Measurements from ENCODE around the gene AADACL4. TPM values are rescaled to one million over a fixed set of nuclear protein-coding genes. Genes with fewer than 3 reads are reported as not detected.

Gene AADACL4
- total RNA-seq, 1 donor from 2014 or later: not detected

DNA sequence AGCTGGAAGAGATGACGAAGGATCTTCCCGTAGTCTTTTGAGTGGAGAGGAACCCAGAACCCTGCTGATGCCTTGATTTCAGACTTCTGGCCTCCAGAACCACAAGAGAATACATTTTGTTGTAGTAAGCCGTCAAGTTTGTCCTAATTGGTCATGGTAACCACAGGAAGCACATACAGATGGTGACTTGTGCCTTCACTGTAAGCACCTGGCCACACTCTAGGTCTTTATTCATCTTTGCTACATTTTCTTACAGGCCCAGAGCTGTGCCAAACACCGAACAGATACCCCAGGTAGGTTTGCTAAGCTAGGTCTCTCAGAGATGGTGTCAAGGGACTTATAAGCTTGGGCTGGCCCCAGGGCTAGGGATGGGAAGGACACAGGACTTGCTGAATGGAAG, 30.7 kb upstream of the AADACL4 start:
- DNase-seq: no peak

DNA sequence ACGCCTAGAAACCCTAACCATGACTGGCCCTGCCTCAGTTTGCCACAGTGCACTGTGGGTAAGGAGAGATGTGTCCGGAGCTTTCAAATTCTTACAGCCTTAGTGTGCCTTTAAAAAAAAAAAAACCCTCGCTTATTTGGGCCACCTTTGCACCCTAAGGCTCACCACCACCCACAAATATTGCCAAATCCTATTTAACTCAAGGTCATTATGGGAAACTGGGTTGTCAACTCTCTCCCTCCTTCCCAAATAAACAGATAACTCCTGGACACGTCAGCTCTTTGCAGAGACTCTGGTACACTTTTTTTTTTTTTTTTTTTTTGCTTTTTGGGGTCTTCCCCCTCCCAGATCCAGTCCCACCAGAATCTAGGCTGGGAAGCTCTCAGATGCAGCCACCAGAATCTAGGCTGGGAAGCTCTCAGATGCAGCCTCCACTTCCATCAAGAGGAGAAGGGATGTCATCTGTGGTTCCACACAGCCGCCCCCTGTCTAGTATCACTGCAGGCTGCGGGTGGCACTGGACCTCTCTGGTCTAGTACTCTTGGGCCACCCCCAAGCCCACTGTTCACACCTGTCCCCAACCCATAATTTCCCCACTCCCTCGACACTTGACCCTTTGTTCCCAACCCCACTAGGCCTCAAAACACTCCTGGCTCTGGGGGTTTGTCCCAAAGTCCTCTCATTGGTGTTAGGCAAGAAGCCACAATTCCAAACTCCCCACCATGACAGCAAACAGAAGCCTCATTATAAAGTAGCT, 29.3 kb upstream of the AADACL4 start:
- DNase-seq: no peak

DNA sequence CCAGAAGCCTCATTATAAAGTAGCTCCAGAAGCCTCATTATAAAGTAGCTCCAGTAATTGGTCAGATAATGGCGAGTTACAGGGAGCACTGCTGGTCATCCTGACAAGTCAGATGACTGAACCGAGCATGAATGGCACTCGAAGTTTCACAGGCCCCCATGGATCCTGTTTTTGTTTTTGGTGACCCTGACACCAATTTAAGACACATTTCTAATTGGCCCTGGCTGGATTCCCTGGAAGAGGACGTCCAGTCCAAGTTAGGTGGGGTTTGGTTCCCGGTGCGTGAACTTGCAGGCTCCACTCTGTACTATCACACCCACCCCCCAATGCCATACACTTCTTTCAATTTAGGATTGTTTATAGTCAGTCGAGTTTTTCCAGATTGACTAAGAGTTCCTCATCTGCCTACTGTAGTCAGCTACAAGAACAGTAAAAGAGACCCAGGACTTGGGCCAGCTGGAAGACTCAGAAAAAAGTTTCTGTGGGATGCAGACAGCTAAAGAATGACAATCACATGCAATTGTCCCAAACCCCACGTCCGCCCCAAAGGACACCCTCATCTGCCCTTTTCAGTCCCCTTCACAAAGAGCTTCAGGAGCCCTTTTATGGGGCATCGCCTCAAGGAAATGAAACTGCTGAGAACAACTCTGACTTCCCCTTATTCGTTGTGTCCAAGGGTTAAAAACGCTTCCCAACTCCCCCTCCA, 28.6 kb upstream of the AADACL4 start:
- DNase-seq: no peak

DNA sequence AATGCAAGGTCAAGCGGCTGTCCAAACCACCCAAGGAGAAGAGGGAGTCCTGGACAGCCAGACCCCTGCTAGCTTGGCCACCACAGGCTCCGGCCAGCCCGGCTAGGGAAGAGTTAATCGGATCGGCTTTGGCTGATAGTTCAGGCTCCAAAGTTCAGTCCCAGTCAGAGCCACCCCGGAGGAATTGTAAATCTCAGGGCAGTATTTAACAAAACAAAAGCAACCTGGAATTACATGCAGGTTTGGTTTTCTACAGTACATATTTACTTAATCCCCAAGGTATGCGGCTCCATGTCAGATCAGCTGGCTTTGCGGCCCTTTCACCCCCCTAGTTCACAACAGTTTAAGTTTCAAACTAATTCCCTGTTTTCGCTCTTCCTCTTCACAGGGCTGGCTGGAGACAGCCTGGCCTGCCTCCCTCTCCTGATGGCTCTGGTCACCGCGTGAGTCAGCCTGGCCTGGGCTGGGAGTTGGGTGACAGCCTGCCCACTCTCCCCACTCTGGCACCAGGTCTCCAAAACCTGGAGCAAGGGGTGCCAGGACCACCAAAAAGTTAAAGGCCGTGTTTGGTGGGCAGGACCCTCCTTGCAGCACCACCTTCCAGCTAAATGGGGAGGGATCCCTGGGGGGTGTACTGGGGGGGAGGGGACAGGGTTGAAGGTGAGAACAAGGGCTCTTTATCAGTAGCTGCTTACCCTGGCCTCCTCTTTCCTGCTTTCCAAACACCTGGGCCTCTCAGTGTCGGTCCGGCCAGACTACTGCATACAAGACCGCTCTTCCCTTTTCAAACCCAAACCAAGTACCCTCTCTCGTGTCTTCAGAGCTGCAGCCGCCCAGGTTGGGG, 27.8 kb upstream of the AADACL4 start:
- peak; percentile 60 for DNase-seq

DNA sequence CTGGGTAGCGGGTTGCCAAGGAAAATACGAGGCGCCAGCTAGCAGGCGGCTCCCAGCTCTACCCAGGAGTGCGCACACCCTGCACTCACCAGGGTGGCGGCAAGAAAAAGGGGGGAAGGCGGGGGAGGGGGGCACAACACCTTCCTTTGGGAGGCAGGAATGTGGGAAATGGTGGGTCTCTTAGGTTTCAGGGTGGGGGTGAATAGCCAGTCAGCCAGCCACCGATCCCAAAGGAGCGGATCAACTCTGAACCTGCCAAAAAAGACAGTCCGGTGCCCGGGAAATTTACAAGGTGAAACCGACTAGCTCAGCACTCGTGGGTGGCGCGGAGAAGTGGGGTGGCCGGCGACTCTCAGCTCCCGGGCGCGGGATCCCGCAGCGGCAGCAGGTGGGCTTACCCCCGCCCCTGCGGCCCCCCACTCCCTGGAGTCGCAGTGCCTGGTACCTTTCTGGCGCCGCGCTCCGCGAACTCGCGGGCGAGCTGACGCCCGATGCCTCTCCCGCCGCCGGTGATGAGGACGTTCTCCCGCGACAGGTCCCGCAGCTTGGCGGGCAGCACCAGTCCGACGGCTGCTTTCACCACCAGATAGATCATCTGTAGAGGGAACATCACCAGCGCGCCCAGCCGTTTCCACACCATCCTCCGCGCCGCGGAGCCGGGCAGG, 27.0 kb upstream of the AADACL4 start:
- peak; percentile 32 for DNase-seq

DNA sequence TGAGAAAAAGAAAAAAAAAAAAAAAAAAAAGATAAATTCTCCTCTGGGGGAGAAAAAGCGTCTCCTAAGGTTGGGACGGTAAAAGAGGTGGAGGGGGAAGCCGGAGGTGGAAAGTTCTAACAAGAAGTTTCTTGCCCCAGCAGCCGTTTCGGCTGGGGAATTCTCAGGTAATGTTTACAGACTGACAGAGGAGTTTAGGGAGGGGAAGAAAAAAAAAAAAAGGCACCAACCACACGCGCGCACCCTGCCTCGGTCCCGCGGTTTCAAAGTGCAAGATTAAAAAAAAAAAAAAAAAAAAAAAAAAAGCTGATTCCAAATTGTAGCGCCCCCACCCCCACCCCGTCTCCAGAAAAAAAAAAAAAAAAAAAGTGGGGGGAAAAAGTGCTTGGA, 26.4 kb upstream of the AADACL4 start:
- no peak for DNase-seq

DNA sequence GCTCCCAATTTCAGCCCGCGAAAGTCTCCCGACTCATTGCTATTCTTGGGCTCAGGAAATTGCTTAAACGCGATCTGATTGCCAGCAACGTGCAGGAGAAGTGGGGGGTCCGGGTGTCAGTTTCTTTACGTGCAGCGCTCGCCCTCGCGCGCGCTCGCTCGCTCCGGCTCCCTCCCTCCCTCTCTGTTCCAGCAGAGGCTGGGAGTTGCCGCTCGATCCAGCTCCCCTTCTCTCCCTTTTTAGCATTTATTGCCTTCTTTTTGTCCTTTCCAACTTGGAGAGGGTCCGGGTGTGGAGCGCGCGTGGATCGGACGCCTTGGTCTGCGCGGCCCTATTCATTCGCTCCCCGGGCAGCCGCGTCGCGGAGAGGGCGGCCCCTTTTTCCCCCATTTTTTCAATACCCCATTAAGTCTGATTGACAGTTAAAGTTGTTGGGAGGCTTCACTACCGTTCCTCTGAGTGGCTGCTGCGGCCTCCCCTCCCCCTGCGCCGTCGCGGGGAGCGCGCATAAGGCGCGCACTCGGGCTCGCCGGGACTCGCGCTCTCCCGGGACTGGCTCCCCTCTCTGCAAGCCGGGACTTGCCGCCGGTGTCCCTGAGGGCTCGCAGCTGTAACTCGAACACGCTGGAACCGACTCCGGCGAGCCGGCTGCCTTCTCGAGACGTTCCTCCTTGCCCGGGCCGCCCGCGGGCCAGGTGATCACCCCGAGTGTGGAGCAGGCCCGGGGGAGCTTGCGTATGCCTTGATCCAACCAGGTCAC, 25.8 kb upstream of the AADACL4 start, which contains the start of gene DHRS3:
Gene DHRS3 (minus strand): TSS at position 310 of the 760 bp plus-strand sequence. CDS start 862 bp downstream, outside the sequence.
- DNase-seq: peak; percentile 85

DNA sequence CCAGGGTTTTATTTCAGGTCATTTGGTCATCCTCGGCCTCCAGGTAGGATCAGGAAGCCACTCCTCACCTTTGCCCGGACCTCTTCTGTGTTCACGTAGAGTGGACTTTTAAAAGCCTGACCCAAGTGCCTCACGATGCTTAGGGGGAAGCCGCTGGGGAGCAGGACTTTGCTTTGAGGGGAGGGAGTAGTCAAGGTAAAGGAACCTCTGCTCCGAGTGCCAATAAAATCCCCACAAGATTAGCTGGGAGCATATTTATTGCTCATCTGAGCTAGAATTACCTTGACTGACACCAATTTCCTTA, 25.3 kb upstream of the AADACL4 start:
- DNase-seq: no peak

DNA sequence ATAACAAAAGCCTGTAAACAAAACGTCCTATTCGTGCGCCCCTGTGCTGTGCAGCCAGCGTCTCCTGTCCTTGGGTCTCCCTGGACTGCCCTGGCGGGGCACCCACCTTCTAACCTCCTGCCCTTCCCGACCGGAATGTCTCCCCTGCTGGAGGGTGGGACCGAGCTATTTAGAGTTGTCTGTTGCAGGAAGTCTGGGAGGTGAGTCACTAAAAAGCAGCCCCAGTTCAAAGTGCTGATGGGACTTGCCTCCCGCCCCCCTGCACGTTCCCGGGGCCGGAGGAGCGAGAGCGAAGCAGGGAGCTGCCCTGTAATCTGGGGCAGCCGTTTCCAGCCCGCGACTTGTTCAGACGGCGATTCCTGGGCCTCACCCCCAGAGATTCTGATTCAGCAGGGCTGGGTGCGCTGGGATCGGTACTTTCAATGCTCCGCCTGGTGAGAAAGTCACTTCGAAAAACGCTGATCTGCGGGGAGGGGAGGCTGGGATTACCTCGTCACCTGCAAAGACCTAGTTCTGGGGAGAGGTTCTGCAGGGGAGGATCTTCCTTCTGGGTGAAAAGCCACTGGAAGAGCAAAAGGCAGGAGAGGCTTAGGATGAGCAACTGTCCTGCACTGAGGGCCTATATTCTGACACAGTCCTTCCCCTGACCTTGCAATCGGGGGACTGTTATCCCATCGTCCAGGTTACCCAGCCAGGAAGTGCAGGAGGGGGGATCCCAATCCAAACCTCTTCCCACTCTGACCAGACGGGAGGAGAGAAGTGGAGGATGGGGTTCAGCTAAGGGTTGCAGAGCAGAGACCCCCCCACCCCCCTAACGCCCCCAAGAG, 24.7 kb upstream of the AADACL4 start:
- DNase-seq: peak; percentile 68

DNA sequence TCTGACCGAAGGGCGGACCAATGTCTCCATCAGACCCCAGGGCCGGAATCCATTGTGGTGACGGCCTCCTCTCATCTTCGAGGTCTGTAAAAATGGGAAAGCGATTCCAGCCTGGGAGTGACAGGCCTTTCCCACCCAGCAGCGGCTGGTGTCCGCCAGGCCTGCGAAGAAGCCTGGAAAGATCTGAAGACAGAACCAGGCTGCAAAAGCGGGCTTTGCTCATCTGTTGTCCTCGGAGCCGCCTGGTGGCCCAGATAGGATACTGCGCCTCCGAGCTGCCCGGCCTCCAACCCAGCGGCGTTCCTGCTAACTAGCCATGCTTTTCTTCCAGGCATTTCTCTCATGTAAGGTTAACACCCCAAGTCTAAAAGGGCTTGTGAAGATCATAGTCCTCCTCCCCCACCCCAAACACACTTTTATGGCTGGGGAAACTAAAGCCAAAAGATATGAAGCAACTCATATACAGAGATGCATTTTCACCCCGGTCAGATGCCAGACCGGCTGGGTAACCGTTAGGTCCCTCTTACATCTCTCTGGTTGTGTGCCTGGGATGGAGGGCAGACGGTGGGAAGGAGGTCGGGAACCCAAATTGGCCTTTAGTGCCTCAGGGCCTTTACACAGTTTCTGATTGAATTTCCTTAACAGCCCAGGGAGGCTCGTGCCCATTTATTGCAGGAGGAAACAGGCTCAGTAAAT, 23.9 kb upstream of the AADACL4 start:
- peak; percentile 95 for DNase-seq

DNA sequence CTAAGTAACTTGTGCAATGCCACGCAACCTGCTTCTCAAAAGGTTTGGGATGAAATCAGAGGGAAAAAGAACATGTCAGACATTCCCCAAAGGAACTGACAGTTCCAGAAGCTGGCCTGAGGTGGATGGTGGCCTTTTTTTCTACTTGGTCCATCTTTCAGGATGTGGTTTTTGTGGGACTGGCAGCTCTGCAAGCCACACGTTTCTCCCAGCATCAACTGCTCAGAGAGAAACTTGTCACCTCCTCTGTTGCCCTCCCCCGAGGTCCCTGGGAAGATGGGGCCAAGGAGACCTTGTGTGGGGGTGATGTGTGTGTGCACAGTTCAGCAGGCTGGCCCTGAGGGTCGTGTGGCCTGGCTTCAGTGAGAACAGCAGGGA, 23.4 kb upstream of the AADACL4 start:
- DNase-seq: no peak

DNA sequence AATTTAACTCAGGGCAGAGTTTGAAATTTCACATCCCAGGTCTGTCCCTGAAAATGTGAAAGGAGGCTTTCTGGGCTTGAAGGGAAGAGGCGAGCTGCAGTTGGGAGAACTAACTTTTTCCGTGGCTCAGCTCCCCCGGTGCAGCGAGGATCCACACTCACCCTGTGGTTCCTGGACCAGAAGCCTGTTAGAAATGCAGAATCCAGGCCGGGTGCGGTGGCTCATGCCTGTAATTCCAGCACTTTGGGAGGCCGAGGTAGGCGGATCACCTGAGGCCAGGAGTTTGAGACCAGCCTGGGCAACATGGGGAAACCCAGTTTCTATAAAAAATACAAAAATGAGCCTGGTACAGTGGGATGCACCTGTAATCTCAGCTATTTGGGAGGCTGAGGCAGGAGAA, 23.0 kb upstream of the AADACL4 start:
- DNase-seq: no peak

DNA sequence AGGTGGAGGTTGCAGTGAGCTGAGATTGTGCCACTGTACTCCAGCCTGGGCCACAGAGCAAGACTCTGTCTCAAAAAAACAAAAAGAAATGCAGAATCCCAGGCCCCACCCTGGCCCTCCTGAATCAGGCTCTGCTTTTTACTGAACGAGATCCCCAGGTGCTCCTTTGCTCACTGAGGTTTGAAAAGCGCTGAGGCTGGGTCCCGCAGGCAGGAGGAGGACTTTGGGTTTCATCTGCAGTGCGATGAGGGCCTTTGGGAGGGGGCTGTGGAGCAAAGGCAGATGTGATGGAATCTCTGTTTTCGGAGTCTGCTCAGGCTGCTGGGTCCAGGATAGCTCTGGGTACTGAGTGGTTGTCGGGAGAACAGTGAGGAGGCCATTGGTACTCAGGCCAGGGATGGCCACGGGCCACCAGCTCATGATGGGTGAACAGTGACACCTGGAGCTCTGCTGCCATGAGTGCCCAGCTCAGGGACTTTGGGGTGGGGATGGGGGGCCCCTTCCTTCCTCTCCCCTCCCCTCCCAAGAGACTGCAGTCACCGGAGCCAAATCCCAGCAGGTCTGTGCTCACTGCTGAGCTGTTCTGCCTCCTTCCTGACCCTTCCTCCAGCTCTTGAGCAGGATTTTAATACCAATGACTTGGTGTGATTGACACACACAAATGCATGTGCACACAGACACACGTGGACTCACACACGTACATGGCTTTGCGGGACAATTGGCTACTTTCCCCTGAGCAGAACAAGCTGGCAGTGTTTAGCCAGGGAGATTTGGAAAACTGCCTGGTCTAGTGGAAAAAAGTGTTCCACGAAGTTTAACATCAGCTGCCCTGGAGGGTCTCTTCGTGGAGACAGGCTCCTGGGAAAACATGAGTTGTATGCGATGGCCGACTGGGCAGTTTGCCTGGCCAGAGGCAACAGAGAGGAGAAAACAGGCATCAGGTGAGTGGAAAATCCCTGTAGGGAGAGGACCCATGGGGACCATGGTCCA, 22.2 kb upstream of the AADACL4 start:
- peak; percentile 89 for DNase-seq

DNA sequence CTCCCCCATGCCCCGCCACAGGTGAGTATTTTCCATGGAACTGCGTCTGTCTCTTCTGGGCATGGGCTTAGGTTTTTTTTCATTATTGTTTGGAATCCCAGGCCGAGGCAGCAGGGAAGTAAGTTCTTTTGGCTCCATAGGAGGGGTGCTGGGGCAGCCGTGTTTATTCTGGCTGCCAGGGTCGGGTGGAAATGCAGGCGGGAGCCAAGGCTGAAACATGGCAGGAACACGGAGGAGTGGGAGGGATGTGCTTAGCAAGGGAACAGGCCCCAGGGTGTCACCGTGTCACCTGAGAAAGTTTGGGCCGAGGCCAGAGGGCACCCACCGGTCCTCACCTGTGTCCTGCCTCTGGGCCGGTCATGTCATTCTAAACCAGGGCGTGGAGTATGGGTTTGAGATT, 21.4 kb upstream of the AADACL4 start:
- DNase-seq: peak; percentile 43

DNA sequence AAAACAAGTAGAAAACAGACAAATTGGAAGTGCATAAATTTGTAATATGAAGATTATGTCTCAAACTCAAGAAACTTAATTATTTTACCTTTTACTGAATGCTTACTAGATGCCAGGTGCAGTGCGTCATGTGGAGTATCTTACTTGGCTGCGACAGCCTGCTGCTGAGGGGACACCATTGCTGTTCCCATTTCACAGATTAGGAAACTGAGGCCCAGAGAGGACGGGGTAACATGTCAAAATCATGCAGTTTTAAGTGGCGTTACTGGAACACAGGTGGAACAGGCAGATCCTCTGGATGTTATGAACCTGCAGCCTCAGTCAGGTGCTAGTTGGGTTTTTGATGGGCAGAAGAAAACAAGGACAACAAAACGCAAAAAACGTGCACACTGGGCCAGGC, 18.6 kb upstream of the AADACL4 start:
- DNase-seq: no peak

DNA sequence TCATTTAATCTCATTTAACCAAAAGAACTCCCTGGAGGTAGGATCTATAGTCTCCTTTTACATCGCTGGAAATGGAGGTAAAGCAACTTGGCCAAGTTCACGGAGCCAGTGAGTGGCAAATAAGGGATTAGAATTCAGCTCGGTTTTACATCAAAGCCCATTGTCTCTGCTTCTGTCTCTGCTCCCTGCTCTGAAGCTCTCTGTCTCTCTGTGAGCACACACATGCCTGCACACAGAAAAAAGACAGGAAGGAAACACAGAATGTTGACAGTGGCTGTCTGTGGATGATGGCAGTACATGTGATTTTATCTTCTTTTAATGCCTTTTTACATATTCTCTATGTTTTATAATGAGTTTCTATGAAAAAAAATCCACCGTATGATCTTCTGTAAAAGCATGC, 17.0 kb upstream of the AADACL4 start:
- DNase-seq: no peak

DNA sequence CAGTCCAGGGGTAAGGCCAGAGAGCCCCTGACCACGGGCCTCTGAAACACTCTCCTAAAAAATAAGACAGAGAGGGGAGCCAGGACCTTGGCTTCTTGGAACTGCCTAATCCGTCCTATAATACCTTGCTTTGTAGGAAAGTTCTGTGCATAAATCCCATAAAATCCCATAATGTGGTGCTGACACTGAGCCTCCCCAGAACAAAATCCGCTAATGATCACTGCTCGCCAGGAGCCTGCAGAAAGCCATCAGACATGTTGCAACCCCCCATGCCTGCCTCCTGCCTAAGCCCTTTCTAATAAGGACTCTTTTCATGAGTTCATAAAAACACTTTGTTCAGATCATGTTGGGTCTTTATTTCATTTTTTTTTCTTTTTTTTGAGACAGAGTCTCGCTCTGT, 16.6 kb upstream of the AADACL4 start:
- peak; percentile 27 for DNase-seq

DNA sequence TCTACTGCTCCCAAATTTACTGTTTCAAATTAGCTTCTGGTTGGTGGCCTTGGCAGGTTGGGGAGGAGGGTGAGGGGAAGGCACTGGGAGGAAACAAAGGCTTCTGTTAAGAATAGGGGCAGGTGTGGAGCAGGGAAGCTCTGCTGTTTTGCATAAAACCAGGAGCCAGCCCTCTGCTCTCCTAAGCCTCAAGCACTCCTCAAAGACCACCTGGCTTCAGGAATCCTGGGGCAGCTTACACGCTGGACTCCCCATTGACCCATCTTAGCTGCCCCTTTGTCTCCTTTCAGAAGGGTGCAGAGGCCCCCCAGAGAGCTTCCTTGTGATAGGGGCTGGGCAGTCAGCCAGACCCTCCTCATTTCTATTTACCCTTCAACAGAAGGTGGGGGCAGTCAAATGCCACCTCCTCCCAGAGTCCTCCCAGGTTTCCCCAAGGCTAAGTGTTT, 14.4 kb upstream of the AADACL4 start:
- DNase-seq: no peak
